B cell (primary cell): ENCODE measurements around the gene OR7G1.

ENCODE experiments used
- CTCF ChIP-seq: fragments of 200-600 bp; IDR thresholded peaks from one replicate; pipeline ENCODE4 v1.8.0; 2022; ENCODE audit warnings: antibody characterized with exemption, mild to moderate bottlenecking
- EZH2 ChIP-seq: IDR thresholded peaks from 2 replicates; pipeline ENCODE4 v1.6.1; 2012; ENCODE audit warnings: borderline replicate concordance, low read depth, mild to moderate bottlenecking, moderate library complexity, low read length; ENCODE audit not compliant: insufficient read depth, poor library complexity, severe bottlenecking

GRCh38 chr19:9086761-9087160 lies 28.8 kb downstream of the OR7G1 start, which contains the start of gene OR1M1:
- TF ChIP-seq EZH2: no peak
- TF ChIP-seq CTCF: no peak
